GM21737 (cell line): ENCODE results near the gene RYR3.

Experiments
- ATAC-seq: cut with Tn5 transposase; IDR thresholded peaks from one replicate; pipeline ENCODE4 v1.9.1; 2021; ENCODE audit warnings: mild to moderate bottlenecking, moderate library complexity; ENCODE audit not compliant: unreplicated experiment

RYR3 gene

DNA sequence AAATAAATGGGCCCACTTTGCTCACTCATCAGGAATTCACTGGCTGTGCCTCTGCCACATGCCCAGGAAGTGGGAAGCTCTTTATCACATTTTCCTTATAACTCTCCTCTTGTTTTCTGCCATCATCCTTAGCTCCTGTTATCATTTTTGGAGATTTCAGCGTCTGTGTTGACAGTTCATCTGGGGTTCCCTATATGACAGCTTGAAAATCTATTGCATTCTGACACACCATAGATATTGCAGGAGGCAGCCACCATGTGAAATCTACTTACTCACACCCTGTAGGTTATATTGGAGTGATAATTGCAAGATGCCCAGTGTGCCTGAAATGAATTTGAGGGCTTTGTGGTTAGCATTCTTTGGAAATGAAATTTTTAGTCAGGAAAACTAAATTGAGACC is 132.9 kb downstream of the RYR3 start:
- ATAC-seq: no peak

DNA sequence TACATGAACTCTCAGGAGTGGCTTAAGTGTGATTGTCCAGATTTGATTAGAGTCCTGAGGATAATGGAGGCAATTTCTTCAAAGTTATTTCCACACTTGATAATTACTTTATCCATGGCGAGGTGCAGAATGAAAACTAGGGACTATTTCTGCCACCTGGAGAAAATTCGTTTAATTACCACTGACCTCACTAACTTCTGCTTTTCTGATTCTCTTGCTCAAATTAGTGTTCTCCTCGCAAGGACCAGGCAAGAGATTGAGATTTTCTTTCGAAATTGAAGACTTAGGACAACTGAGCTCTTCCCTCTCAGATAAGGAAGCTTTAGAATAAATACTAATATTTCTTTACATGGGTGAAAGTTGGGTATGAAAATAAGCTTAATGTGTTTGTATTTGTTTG is 135.2 kb downstream of the RYR3 start:
- no peak for ATAC-seq

DNA sequence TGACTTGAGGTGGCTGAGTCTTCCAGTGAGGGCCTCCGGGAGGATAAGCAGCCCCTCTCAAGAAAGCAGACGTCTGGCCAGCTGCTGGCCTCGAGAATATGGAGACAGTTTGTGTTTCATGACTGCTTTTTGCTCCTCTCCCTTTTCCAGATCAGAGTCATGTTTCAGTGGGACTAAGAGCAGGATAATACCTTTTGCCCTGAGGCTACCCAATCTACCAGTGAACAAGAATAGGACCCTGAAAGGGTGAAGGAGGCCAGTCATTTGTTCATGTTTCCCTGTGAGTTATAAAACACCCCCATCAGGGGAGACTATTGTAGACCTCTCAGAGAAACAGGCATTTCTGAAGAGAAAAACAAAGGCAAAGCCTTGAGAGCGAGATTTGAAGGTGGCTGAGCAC is 137.4 kb downstream of the RYR3 start:
- no peak for ATAC-seq

DNA sequence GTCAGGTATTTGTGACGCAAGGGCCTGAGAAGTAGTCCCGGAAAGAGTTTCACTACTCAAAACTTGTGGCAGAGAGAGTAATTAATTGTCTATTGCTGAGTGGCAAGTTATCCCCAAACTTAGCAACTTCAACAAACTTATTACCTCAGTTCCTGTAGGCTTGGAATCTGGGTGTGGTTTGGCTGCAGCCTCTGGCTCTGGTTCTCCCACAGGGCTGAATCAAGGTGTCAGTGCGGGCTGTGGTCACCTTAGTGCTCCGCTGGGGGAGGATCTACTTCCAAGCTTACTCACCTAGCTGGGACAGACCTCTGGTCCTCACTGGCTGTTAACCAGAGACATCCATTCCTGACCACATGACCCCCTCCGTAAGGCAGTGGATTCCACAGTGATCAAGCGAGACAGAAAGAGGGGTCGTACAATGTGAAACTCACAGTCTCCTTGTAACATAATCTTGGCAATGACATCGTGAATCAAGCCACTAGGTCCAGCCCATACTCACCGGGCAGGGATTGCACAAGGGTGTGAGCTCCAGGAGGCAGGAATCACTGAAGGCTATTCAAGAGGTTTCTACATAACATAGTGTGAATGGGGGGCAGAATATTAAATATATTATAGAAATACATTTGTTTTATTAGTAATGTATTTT is 138.3 kb downstream of the RYR3 start:
- no peak for ATAC-seq

DNA sequence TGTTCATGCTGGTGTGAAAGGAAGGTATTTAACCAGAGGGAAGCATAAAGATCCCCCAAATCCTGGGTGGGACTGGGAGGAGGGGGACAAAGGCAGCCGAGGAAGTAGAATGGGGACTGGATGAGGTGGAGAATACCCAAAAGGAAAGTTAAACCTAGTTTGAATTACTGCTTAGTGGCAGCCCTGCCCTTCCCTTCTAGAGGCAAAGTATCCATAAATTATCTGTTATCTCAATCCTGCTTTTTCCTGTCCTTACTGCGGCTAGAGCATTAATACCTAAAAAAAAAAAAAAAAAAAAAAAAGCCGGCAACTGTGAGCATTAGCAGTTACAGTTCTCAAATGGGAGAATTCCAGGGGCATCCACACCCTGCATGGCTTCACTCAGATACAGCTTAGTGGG is 139.0 kb downstream of the RYR3 start:
- ATAC-seq: no peak

DNA sequence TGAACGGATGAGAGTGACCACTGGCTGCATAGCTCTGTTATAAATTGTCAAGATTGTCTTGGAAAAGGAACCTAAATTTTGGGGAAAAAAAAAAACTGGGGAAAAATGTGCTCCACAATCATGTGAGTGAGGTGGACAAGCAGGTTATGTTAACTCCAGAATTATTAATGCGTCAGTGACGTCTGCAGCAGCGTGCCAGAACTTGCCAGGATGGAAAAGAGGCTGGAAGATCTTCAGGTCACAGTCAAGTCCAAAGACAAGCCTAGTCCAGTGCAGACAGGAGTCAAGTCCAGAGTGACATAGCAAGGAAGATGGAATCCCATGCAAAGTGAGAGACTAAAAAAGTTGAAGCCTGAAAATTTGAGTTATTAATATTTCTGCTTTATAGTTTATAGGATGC is 140.6 kb downstream of the RYR3 start:
- ATAC-seq: no peak

DNA sequence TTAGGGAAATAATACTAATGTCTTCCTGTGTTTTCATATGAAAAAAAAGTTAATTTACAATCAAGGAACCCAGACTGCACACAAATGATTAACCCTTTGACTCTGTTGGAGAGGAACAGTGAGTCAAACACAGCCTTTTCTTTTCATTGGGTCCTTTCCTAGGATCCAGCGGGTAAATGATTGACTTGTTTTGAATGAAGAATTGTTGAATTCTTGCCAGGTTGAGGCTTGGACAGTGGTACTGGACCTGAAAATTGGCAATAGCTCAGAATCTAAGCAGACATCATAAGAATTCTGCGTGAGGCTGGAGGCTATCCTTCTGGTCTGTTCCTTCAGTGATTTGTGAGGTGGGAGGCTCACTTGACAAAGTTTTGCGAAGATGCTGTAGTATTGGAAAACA is 143.0 kb downstream of the RYR3 start:
- ATAC-seq: no peak

DNA sequence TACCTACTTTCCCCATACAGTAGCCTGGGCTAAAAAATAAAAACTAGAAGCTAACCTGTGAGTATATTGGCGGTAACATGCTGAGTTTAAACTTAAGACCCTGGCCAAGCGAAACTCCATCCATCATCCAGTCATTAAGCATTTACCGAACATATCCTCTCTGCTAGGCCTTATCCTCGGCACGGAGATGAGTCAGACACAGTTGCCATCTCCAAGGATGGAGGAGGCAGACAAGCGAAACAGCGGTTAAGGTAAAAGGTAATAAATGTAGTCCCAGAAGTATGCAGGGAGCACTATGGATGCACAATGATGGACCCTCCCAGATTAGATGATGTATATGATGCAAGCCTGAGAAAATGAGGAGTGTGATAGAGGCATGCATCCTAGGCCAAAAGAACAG is 143.6 kb downstream of the RYR3 start:
- no peak for ATAC-seq

DNA sequence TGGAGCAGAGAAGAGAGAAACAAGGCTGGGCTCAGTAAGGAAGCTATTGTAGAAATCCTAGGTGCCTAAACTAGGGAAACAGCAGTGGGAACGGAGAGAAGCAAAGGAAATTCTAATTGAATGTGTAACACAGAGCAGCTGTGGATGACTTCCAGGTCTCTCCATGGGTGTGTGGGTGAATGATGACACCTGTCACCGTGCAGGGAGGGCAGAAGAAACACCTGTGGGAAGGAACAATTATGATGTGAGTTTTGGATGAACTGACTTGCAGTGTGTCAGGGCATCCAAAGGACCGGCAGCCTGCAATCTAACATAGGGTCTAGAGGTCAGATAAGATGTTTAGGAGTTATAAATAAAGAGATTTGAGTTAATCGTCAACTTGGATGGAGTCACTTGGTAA is 144.2 kb downstream of the RYR3 start:
- no peak for ATAC-seq

DNA sequence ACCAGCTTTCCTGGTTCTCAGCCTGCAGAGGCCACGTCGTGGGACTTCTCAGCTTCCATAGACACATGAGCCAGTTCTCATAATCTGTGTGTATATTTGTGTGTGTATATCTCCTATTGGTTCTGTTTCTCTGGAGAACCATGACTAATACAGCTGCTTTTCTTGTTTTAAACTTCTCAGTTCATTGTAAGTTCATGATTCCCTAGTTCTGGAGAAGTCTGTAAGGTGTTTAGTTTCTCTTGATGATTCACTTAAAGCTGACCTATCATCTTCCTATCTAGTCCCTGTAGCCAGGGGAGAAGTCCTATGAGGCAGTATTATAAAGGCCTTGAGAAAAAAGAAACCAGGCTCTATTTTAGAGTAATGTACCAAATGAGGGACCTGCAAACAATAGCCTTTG is 147.7 kb downstream of the RYR3 start:
- ATAC-seq: no peak

DNA sequence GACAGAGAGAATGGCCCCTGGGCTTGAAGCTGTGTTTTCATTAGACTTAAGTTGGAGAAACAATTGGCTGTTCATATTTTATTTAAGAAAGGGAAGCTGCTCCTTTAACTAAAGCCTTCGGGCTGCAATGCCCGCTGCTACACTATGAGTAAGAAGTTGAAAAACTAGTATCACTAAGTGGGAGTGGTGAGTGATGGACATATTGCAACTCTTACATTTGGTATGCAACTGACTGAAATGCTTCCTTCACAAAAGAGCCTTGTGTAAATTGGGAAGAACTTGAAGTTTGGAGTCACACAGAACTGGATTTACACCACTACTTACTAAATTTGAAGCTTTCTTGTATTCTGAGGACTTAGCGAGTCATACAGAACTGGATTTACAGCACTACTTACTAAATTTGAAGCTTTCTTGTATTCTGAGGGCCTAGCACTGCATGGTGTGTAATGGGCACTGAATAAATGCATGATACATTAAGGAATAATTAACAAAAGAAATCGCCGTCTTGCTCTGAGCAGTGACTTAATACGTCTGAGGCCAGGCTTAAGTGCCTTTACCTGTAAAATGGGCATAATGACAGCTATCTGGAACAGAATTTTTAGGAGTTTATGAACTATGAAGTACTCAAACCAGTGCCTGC is 149.5 kb downstream of the RYR3 start:
- no peak for ATAC-seq

DNA sequence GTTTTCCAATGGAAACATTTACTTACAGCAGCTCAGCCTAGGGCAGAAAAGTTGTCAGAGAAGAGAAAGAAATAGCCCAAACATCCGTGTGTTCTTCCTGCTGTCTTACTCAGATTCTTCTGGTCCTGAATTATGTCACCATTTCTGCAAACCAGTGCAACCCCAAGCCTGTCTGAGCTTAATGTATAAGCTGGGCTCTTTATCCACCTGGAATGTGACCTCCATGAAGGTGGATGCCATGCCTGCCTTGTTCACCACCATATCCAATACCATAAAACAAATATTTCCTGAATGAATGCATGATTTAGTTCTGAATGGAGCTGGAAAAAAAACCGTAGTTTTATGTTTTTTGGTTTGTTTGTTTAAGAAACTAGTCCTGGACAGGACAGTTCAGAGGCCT is 150.9 kb downstream of the RYR3 start:
- no peak for ATAC-seq

DNA sequence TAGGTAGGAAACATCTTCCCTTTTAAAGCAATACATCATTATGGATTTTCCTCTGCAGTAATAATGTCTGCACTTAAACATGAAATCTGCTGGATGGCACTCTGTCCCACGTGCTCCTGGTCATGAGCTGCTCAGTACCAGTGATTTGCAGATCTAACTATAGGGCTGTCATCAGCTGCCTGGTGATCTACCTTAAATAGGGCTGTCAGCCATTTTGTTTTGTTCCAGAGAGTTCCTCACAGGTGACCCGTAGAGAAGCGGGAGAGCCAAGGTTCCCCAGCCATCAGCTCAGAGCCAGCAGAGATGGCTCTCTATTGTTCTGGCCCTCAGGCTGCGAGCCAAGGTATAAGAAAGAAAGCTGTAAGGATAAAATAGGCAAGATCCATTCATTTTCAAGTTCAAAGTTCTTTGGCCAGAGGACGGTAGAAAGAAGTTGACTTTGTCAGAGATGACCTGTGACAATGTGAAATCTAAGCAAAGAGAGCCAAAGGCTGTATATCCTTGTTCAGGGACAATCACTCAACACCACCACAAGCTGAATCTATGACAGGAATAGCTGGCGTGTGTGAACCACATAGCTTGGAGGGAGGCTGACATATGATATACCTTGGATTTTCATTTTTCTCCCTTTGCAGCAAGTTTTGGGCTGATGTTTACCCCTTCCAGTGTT is 156.5 kb downstream of the RYR3 start:
- ATAC-seq: no peak

DNA sequence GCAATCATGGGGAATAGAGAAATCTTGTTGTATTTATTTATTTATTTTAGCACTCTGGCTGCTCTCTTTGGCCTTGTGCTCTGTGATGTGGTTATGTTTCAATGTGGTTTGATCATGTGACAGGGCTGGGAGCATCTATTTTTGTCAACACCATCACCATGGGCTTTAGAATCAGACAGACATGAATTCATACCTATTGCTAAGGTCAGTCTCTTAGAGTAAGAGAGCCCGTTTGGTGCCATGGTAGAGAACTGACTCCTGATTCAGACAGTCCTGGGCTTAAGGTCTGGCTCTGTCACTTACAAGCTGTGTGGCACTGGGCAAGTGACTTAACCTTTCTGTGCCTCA is 157.0 kb downstream of the RYR3 start:
- ATAC-seq: no peak

DNA sequence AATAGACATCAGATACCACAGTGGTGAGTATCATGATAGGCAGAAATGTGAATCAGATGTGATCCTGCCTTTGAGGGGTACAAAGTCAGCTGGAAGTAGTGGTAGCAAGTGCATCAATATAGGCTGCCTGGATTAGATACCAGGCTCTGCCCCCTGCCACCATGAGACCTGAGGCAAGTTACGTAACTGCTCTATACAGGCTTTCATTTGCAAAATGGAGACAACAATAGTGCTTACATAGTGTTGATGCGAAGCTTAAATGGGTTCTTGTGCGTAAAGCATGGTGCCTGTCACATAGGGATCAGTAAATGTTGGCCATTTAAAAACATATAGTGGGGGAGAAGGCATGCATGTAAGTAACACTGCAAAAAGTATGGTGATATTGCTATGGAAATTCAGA is 158.0 kb downstream of the RYR3 start:
- ATAC-seq: no peak

DNA sequence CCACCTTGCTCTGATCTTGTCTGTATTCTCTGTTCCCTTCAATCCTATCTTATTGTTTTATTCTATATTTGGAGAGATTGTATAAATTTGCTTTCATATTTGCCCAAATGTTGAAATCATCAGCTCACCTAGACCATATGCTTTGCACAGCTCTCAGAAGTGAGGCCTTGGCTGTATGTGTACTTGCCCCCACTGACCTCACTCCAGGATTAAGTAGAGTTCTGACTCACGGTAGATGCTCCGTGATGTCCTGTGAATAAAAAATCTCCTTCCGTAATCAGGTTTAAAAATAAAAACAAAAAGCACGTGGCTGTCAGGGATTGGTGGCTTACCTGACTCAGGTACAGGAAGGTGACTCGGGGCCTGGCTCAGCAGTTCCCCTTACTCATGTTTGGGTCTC is 162.2 kb downstream of the RYR3 start:
- ATAC-seq: no peak

DNA sequence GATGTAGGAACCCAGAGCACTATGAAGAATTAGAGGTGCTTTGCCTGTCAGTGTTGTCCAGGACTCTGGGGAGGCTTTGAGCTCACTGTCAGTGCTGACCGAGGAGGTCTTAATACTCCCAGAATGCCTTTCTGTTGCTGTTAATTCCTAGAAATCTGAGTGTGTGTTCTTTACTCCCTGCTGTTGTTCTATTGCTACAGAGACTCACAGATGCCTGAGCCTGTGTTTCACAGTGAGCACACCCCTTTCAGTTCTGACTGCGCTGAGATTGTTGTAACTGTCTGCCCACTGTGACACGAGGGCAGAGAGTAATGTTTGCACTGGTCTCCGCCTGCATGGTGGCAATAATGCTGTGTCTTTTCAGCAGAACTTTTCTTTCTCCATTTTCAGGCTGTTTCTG is 162.9 kb downstream of the RYR3 start:
- no peak for ATAC-seq

DNA sequence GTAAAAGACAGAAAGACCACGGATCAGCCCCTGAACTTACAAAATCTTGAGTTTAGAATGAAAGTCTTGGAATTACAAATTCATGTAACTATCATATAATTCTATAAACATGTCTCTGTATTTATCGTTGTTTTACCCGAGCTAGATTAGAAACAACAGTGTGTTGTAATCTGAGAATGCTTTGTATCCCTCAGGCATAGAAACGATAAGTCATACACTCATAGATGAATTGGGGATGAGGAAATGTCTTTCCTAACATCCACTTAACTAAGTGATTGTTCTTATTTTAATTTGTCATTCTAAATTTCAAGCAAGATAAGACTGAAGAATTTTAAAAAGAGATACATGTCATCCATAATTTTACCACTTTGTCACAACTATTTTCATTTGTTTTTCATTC is 165.3 kb downstream of the RYR3 start:
- ATAC-seq: no peak

DNA sequence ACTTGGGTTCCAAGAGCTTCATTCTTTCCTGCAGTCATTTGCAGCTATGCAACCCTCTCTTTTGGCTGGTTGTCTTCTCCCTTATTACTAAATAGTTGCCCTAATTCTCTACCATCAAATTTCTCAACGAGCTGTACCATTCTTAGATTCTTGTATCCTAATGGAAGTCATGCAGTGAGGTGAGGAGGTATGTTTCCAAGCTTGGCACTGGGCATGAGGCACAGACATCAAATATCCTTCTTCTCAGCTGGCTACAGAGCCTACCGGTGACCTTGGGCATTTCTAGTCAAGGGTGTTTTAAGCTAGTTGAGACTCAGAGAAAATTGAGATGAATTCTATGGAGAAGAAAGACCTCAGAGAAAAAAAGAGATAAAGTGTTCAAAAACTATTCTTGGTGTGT is 166.1 kb downstream of the RYR3 start:
- ATAC-seq: no peak

DNA sequence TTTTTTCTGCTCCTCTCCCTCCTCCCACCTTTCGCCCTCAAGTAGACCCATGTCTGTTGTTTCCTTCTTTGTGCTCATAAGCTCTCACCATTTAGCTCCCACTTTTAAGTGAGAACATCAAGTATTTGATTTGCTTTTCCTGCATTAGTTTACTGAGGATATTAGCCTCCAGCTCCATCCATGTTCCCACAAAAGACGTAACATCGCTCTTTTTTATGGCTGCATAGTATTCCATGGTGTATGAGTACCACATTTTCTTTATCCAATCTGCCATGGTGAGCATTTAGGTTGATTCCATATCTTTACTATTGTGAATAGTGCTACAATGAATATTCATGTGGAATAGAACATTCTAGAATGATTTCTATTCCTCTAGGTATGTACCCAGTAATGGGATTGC is 178.6 kb downstream of the RYR3 start:
- ATAC-seq: no peak

DNA sequence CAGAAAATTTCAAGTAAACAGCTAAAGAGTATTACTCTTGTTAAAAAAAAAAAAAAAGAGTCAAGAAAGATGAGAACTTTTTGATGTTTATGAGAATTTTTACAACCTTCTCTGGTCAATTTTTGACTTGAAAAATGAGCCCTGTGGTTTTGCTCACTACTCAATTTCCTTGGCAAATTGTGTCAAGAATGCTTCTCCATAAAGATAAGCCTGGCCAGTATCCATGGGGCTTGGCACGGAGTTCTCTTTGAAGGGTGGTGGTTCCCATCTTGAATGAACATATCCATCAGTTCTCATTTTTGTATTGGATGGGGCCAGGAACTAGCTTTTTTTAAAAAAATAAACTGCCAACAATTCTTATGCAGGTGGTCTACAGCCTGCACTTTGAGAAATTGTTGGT is 179.9 kb downstream of the RYR3 start:
- ATAC-seq: no peak

DNA sequence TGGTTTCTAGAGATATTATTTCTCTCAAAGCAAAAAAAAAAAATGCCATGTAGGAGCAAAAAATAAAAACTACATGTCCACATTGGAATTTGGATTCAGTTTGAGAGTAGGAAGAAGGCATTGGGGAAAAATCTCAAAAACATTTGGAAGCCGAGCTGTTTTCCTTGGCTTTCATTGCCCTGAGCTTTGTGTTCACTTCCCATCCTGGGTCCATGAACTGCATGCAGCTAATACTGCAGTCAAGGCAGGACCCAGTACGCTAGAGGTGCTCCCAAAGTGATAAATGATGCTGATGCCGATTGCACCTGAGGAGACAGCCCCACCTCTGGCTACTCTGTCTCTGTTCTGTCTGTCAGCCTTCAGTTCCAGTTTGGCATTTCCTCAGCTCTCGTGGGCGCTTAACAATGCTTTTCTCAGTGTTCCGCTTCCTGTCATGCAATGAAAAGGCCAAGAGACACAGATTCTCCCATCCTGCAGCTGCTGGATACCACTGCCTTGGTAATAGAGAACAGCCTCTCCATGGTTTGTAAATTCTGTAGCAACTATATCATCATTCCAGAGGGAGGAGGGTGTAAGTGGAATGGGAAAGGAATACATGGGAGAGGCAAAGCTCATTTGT is 181.8 kb downstream of the RYR3 start:
- no peak for ATAC-seq
